B cell (primary cell): Measurements from ENCODE around the gene PNPLA5. TPM values are rescaled to one million over a fixed set of nuclear protein-coding genes. Genes with fewer than 3 reads are reported as not detected.

Experiments
- ATAC-seq: fragments of 200-7000 bp; cut with Tn5 transposase; one replicate; pipeline ENCODE4 v1.10.0; 2021; ENCODE audit warnings: low read depth, mild to moderate bottlenecking, moderate number of reproducible peaks, moderate library complexity
- CTCF ChIA-PET: fragments of 350-600 bp; sonication (Branson Sonifier 250); formaldehyde crosslinking; loops from one replicate; lab custom pipeline; 2021; ENCODE audit warnings: antibody characterized with exemption, inconsistent platforms; lab: Charles Lee
- POLR2A ChIA-PET: fragments of 350-600 bp; sonication (Branson Sonifier 250); formaldehyde crosslinking; loops from one replicate; lab custom pipeline; 2021; ENCODE audit warnings: antibody characterized with exemption; lab: Charles Lee
- DNase-seq: peaks from one replicate; pipeline ENCODE4 v3.0.0; 2013
- H2AFZ ChIP-seq: 2 replicates; pipeline ENCODE4 v1.6.1; 2012; ENCODE audit warnings: mild to moderate bottlenecking, low read depth, low read length; ENCODE audit not compliant: insufficient read depth, poor library complexity, severe bottlenecking
- H3K27ac ChIP-seq, 2 donors: 1 replicate in 1 of 2; 2 replicates in 1 of 2; pipeline ENCODE4 v1.5.1; 2012 to 2013; ENCODE audit warnings: low read length in 2 of 2, mild to moderate bottlenecking in 2 of 2, moderate library complexity in 1 of 2
- H3K27me3 ChIP-seq, 4 experiments: fragments of 200-600 bp in 1 of 4; sonication (generic) in 1 of 4; replicated peaks in 1 of 4; 1 replicate in 2 of 4; 2 replicates in 2 of 4; pipeline versions ENCODE4 v1.6.1 to v1.7.0; 2013 to 2016; ENCODE audit warnings: low read length in 3 of 4, mild to moderate bottlenecking in 2 of 4, mixed read lengths in 1 of 4, moderate library complexity in 1 of 4; ENCODE audit not compliant: insufficient read depth in 4 of 4, control insufficient read depth in 3 of 4; ENCODE audit errors: control extremely low read depth in 1 of 4
- H3K36me3 ChIP-seq, 2 experiments: replicated peaks in 1 of 2; 1 replicate in 1 of 2; 2 replicates in 1 of 2; pipeline versions ENCODE4 v1.6.1 to v1.7.1; 2013; ENCODE audit warnings: low read length in 1 of 2; ENCODE audit not compliant: insufficient read depth in 2 of 2, control insufficient read depth in 1 of 2; ENCODE audit errors: control extremely low read depth in 1 of 2, extremely low read depth in 1 of 2
- H3K4me1 ChIP-seq, 2 donors: fragments of 200-600 bp in 1 of 2; sonication (generic) in 1 of 2; 1 replicate in 1 of 2; 2 replicates in 1 of 2; pipeline versions ENCODE4 v1.5.1 to v1.6.1; 2013 to 2017; ENCODE audit warnings: low read length in 2 of 2; ENCODE audit not compliant: control insufficient read depth in 2 of 2, insufficient read depth in 2 of 2
- H3K4me2 ChIP-seq: replicated peaks from 2 replicates; pipeline ENCODE3; 2012; ENCODE audit warnings: mild to moderate bottlenecking, low read depth, low read length; ENCODE audit not compliant: poor library complexity, severe bottlenecking
- H3K4me3 ChIP-seq, 5 experiments: fragments of 200-600 bp in 1 of 5; sonication (generic) in 1 of 5; 1 replicate in 3 of 5; 2 replicates in 2 of 5; pipeline versions ENCODE4 v1.5.1 to v1.7.0; 2011 to 2016; ENCODE audit warnings: low read length in 4 of 5, mild to moderate bottlenecking in 4 of 5, low read depth in 2 of 5, control low read depth in 1 of 5, moderate library complexity in 1 of 5; ENCODE audit not compliant: insufficient read depth in 1 of 5; ENCODE audit errors: control extremely low read depth in 1 of 5, extremely low read depth in 1 of 5
- H3K79me2 ChIP-seq: fragments of 200-600 bp; sonication (generic); one replicate; pipeline ENCODE4 v1.6.0; 2016; ENCODE audit warnings: low read length; ENCODE audit not compliant: control insufficient read depth, insufficient read depth
- H3K9ac ChIP-seq: fragments of 200-600 bp; sonication (generic); 2 replicates; pipeline ENCODE4 v1.6.1; 2017; ENCODE audit warnings: mild to moderate bottlenecking, low read length, moderate library complexity
- H3K9me3 ChIP-seq, 3 donors: one replicate each; pipeline versions ENCODE4 v1.6.1 to v1.7.1; 2013; ENCODE audit warnings: low read length in 2 of 3; ENCODE audit not compliant: control insufficient read depth in 2 of 3, insufficient read depth in 1 of 3; ENCODE audit errors: control extremely low read depth in 1 of 3
- H4K20me1 ChIP-seq: 2 replicates; pipeline ENCODE4 v1.6.0; 2012; ENCODE audit warnings: mild to moderate bottlenecking, low read length; ENCODE audit not compliant: insufficient read depth, control insufficient read depth, poor library complexity, severe bottlenecking
- H3K27ac Mint-ChIP-seq: one replicate; pipeline ENCODE4 v1.8.0; 2021; ENCODE audit warnings: mixed read lengths
- H3K27me3 Mint-ChIP-seq: one replicate; pipeline ENCODE4 v1.8.0; 2021; ENCODE audit warnings: mixed read lengths
- H3K4me1 Mint-ChIP-seq: one replicate; pipeline ENCODE4 v1.8.0; 2021; ENCODE audit warnings: mixed read lengths
- H3K4me3 Mint-ChIP-seq: one replicate; pipeline ENCODE4 v1.8.0; 2021; ENCODE audit warnings: mixed read lengths
- H3K9me3 Mint-ChIP-seq: one replicate; pipeline ENCODE4 v1.8.0; 2022; ENCODE audit warnings: mixed read lengths; ENCODE audit not compliant: insufficient read depth
- CTCF ChIP-seq: fragments of 200-600 bp; IDR thresholded peaks from one replicate; pipeline ENCODE4 v1.8.0; 2022; ENCODE audit warnings: antibody characterized with exemption, mild to moderate bottlenecking
- EZH2 ChIP-seq: IDR thresholded peaks from 2 replicates; pipeline ENCODE4 v1.6.1; 2012; ENCODE audit warnings: borderline replicate concordance, low read depth, mild to moderate bottlenecking, moderate library complexity, low read length; ENCODE audit not compliant: insufficient read depth, poor library complexity, severe bottlenecking
- WGBS: methylation state at CpG from one replicate; pipeline ENCODE4 v1.1.5; 2013; ENCODE audit warnings: missing lambda C conversion rate; ENCODE audit not compliant: insufficient coverage; 5-methylcytosine and 5-hydroxymethylcytosine counted together
- intact Hi-C: fragments of 100-400 bp; cut with micrococcal nuclease; formaldehyde crosslinking; loops from one replicate; pipeline ENCODE4 v1.10.0; 2022
- polyA plus RNA-seq: library from polyadenylated mRNA; depleted of rRNA; stranded (reverse); fragments of >200 nt; gene quantifications from 2 replicates; pipeline ENCODE4 v1.2.3, GENCODE V29; 2012
- total RNA-seq, 2 donors: library from RNA; stranded (reverse); fragments of 120-200 nt in 1 of 2; gene quantifications; 1 replicate in 1 of 2; 2 replicates in 1 of 2; pipeline versions ENCODE4 v1.2.3 to v1.2.4, GENCODE V29; 2013 to 2022

The PNPLA5 gene
- total and polyA plus RNA-seq, 2 donors (not counting 1 experiment from before 2014, with no cell fraction given), result not detected

GRCh38 chr22:43923631-43924464 is 32.0 kb upstream of the PNPLA5 start, which contains the start of gene PNPLA3:
Gene PNPLA3 (plus strand): TSS chr22:43923805. CDS start chr22:43923912, 107 bp downstream.
- H3K36me3 ChIP-seq, result no peaks in the 10 kb centered on the region
- H3K27ac Mint-ChIP-seq, result no peak within 1 kb of the TSS
- POLR2A ChIA-PET, result interaction anchor here (0.7 kb wide), 1 partner anchor 22 kb away, joined by 4 read pairs; no protein-coding TSS in a partner anchor

More at GRCh38 chr22:43923631-43924464, 32.0 kb upstream of the PNPLA5 start, which contains the start of gene PNPLA3:
- H4K20me1 ChIP-seq, result no peaks in the 10 kb centered on the region
- H3K4me1 Mint-ChIP-seq, result peaks cover 6% of the 10 kb centered on the region
- peak within 1 kb of the TSS; percentile 72 for H2AFZ ChIP-seq
- no peaks in the 10 kb centered on the region for H3K79me2 ChIP-seq
- CTCF ChIA-PET, result interaction anchor here (1.9 kb wide), 1 partner anchor 22 kb away, joined by 5 read pairs; no protein-coding TSS in a partner anchor
- H3K9ac ChIP-seq, result peak within 1 kb of the TSS; percentile 66
- no peak for TF ChIP-seq EZH2
- TF ChIP-seq CTCF, result peak; percentile 17
- peak within 1 kb of the TSS; percentile 84 for H3K4me3 Mint-ChIP-seq
- H3K4me1 ChIP-seq, result peaks cover 12 to 13% of the 10 kb centered on the region in 2 donors
- H3K4me2 ChIP-seq, result peak within 1 kb of the TSS; percentile 94
- H3K27me3 Mint-ChIP-seq, result peaks cover 26% of the 10 kb centered on the region
- WGBS, result 7% methylated on average over 93 of the region's 100 CpGs
- intact Hi-C loops, result no loop called here
- H3K9me3 ChIP-seq, result peaks cover 0 to 23% (median 0%) of the 10 kb centered on the region in 3 donors
- peak within 1 kb of the TSS; percentile 21 to 65 (median 61) for H3K4me3 ChIP-seq
- H3K9me3 Mint-ChIP-seq, result no peaks in the 10 kb centered on the region
- peak; percentile 70 for DNase-seq
- ATAC-seq, result peak; percentile 88
- H3K27me3 ChIP-seq, result peaks cover 0 to 33% (median 8%) of the 10 kb centered on the region in 4 experiments
- no peak within 1 kb of the TSS for H3K27ac ChIP-seq
